GM18867 (cell line): ENCODE data around the gene IL1A.
A peak's percentile ranks its signal among the peaks of the same experiment; 100 is the strongest.

Experiments
- ATAC-seq: cut with Tn5 transposase; IDR thresholded peaks from one replicate; pipeline ENCODE4 v1.9.1; 2021; ENCODE audit warnings: mild to moderate bottlenecking, moderate library complexity; ENCODE audit not compliant: unreplicated experiment

IL1A gene

DNA sequence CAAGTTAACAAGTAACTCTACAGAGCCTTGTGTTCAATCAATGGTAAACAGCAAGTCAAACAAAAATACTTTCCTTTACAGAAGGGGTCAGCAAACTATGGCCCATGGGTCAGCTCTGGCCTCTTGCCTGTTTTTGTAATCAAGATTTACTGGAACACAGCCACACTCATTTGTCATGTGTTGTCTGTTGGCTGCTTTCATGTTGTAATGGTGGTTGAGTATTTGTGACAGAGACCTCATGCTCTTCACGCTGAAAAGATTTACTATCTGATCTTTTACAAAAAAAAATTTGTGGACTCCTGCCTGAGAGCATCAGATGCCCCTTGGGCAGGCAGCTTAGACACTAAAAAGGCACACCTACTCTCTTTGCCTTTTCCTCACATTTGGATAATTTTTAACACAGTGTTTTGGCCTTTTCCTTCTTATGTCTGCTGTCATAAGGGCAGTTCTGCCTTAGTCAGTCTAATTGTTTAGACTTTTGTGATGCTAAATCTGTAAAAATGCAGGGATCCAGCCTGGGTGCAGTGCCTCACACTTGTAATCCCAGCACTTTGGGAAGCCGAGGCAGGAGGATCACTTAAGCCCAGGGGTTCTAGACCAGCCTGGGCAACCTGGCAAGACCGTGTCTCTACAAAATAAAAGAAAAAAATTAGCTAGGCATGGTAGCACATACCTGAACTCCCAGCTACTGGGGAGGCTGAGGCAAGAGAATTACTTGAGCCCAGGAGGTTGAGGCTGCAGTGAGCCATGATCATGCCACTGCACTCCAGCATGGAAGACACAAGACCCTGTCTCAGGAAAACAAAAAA, 34.0 kb upstream of the IL1A start:
- no peak for ATAC-seq

- ATAC-seq: no peak
Measured at GRCh38 chr2:112817082-112817689, 32.9 kb upstream of the IL1A start.

- no peak for ATAC-seq
Measured at GRCh38 chr2:112814278-112814677, 30.0 kb upstream of the IL1A start.

- ATAC-seq: no peak
Measured at GRCh38 chr2:112813280-112813966, 29.1 kb upstream of the IL1A start.

- peak; percentile 66 for ATAC-seq
Measured at GRCh38 chr2:112812318-112813267, 28.3 kb upstream of the IL1A start.

- ATAC-seq: peak; percentile 42
Measured at GRCh38 chr2:112811841-112812306, 27.6 kb upstream of the IL1A start.

- no peak for ATAC-seq
Measured at GRCh38 chr2:112811276-112811831, 27.1 kb upstream of the IL1A start.

- no peak for ATAC-seq
Measured at GRCh38 chr2:112809112-112809511, 24.8 kb upstream of the IL1A start.

DNA sequence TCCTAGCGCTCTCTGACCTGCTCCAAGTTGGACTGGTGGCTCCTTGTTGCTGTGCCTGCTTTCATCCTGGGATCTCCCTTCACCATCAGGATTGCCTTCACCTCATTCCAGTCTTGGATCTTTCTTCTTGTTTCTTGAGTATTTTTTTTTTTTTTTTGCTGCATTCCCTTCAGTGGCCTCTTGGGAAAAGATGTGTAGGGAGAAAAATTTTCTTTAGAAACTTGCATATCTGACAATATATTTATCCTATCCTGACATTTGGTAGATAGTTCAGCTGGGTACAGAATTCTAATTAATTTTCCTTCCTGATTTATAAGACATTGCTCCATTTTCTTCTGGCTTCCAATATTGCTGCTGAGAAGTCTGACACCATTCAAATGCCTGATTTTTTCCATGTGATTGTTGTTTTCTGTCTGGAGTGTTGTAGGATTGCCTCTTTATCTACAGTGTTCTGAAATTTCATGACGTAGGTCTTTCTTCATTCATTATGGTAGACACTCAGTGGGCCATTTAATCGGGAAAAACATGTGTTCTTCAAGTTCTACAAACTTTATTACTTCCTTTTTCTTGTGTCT, 23.0 kb upstream of the IL1A start:
- ATAC-seq: no peak

DNA sequence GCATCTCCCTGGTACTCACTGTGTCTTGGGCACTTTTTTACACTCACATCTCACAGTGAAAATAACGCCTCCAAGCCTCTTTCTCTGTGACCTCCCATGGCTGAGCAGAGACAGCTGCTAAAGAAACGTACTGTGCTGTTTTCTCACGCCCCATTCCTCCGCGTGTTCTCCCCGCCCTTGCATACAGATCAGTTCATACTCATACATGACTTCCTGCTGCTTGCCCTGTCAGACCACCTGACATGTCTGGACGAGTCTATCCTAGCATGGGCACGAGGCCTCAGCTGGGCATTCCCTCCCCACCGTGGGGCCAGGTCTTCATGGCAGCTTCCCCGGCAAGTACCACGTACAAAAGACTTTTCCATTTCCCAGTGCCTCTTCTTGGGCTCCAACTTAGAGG, 21.2 kb upstream of the IL1A start:
- ATAC-seq: peak; percentile 84

- ATAC-seq: peak; percentile 31
Measured at GRCh38 chr2:112803691-112804521, 19.6 kb upstream of the IL1A start.

DNA sequence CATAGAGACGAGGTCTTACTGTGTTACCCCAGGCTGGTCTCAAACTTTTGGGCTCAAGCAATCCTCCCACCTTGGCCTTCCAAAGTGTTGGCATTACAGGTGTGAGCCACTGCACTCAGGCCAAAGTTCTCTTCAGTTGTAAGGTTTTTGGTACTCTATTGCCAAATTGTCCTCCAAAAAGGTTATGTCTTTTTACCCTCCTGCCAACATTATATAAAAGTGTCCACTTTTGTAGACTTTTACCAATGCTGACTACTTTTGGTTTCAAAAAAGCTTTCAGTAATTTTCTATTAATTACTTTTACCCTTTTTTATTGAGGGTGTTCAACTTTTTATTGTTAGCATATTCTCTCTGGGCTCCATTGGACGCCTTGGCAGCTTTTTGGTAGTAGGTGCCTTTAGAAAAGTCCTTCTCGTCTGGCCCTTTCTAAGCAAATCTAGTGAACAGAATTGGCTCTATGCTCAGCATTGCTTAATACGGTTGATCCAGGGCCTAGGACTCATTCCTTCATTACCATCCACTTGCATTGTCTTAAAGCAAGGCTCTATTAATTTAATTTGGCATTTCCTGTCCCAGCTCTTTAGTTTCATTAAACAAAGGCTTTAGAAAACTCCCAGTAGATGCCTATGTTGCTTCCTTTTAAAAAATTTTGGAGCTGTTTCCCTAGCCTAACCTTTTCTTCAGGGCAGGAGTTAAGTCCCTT, 16.7 kb upstream of the IL1A start:
- ATAC-seq: no peak

GRCh38 chr2:112798979-112799975, 15.0 kb upstream of the IL1A start:
- no peak for ATAC-seq

DNA sequence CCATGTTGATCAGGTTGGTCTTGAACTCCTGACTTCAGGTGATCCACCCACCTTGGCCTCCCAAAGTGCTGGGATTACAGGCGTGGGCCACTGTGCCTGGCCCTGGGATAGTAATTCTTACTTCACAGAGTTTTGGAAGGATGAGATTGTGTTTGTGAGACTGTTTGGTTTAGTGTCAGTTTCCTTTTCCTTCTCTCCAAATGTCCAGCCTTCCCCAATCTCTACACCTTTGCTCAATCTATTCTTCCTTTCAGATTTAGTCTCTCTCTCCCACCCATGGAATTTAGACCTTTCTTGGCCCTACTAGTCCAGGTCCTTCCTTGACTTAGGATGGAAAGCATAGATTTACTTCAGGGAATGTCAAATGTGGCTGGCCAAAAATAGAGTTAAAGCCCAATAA, 12.2 kb upstream of the IL1A start:
- ATAC-seq: no peak

DNA sequence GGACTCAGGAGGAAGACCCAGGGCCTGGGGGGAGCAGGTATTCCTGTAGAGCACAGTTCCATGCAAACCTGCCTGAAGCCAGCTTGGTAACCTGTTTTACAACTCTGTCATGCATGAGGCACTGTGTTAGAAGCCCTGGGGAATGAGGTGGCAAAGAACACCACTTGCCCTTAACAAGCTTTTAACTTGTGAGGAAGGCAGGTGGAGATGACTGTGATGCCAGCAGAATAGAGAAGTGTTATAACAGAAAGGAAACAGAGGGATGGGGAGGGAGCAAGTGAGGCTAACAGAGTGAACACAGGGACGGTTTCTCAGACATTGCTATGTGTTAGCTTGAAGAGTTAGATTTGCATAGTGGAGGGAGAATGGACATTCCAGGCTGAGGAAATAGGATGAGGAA, 11.5 kb upstream of the IL1A start:
- no peak for ATAC-seq

- no peak for ATAC-seq
Measured at GRCh38 chr2:112794841-112795240, 10.5 kb upstream of the IL1A start.

DNA sequence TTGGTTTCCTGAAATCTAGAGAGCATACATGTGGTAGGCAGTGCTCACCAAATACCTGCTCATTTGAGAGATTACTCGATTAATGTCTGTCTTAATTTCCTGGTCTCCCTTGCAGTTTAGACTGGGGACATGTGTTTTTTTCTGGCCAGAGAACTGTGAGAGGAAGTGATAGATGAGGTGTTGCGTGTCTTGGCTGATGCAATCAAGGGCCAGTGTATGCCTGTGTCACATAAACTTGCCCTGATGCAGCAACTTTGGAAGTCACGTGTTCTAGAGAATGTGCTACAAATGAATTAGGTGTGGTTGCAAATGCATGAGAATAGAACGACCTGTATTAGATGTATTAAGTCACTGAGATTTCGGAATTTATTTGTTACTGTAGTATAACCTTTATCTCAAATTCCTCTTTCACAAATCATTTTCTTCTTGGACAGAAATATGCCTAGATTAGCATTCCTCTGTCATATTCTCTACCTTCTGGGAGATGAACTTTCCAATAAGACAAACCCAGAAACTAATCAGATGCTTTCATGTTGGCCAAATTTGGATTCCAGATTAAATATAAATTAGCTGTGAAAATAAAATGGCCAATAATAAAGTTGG, 9.9 kb upstream of the IL1A start:
- ATAC-seq: peak; percentile 81
